Stimulated activated CD4-positive, alpha-beta T cell treated with anti-CD3 and anti-CD28 coated beads, Interleukin-4, amount 100 ng/mL, for 4 hours (primary cell): Measurements from ENCODE around the gene HERPUD1.
"Not testable (repeated sequence)": the region's sequence is repeated elsewhere in the genome, so short reads cannot be mapped to it uniquely, and the experiment has no call there.

Experiments used
- DNase-seq, 2 experiments: peaks; one replicate each; pipeline ENCODE4 v3.0.0-alpha.2; 2020

HERPUD1 gene

DNA sequence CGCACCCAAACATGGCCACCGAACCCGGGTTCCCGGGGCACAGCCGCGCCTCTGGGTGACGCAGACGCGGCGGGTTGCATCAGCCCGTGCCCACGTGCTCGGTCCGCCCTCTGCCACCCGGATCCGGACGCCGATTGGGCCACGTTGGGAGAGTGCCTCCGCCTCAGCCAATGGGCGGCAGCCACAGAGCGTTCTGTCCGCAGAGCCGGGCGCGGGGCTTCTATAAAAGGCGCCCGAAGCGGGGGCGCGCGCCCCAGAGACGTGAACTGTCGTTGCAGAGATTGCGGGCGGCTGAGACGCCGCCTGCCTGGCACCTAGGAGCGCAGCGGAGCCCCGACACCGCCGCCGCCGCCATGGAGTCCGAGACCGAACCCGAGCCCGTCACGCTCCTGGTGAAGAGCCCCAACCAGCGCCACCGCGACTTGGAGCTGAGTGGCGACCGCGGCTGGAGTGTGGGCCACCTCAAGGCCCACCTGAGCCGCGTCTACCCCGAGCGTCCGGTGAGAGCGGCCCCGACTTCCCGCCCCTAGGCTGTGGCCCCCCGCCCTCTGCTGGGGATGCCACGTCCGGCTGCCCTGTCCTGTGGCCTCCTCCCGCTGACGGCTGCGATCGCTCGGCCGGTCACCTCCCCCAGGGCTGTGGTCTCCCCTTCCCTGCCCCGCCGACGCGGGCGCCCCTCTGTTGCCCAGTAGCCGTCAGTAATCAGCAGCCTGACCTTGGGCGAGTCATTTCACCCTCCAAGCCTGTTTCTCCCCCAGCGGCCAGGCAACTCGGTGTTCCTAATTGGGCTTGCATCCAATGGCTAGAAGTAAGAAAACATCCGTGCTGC, at the start of gene HERPUD1:
HERPUD1 (plus strand) TSS at position 251 of the 829 bp plus-strand sequence; CDS start at position 354, 103 bp downstream.
- peak; percentile 99 for DNase-seq

GRCh38 chr16:56883586-56883985, 48.4 kb upstream of the HERPUD1 start:
- no peak for DNase-seq

- no peak for DNase-seq
Observed at GRCh38 chr16:56884026-56884582, 47.8 kb upstream of the HERPUD1 start.

DNA sequence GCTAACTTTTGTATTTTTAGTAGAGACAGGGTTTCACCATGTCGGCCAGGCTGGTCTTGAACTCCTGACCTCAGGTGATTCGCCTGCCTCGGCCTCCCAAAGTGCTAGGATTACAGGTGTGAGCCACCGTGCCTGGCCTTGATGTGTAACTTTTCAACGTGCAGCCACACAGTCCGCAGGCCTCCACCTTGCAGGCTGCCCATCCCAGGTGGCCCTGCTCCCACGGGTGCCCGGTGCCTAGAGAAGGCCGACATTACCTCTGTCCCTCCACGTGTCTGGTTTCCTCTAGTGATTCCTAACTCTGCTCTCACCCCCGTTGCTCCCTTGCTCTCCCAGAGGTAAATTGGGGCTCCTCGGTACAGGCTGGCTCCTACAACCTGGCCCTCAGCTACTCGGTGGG, 47.0 kb upstream of the HERPUD1 start:
- DNase-seq, result not testable (repeated sequence)

- DNase-seq, result no peak
Observed at GRCh38 chr16:56885446-56886162, 46.3 kb upstream of the HERPUD1 start.

GRCh38 chr16:56886296-56886695, 45.6 kb upstream of the HERPUD1 start:
- DNase-seq, result no peak

GRCh38 chr16:56886826-56887225, 45.1 kb upstream of the HERPUD1 start:
- no peak for DNase-seq

DNA sequence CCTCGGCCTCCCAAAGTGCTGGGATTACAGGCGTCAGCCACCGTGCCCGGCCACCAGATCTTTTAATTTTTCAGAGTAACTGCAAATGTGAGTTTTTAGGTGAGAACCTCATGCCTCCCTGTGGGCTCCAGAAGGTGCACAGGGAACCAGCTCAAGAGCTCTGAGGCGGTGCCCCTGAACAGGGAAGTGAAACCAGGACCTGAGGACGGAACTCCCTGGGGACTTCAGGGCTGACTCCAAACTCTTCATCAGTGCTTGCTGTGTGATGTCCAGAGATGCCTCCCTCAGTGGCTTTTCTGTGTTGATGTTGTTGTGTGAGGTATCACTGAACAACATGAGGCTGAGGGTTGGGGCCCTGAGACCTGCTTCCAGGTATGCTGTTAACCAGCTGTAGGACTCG, 43.1 kb upstream of the HERPUD1 start:
- DNase-seq, result no peak

- no peak for DNase-seq
Observed at GRCh38 chr16:56889206-56889605, 42.7 kb upstream of the HERPUD1 start.

DNA sequence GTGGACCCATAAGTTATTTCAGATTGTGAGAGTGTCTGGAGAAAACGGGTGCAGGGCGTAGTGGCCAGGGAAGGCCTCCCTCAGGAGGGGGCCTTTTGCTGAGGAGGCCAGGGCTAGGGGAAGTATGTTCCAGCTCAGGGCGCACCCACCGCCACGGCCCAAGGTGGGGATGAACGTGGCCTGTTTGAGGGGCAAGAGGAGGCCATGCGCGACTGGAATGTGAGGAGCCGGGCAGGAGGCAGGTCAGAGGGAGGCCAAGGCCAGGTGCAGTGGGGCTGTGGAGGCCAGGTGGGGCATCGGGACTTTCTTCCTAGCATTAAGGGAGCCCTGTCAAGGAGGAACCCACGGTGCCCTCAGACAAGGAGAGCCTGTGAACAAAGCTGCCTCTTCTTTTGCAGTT, 40.3 kb upstream of the HERPUD1 start:
- no peak for DNase-seq

DNA sequence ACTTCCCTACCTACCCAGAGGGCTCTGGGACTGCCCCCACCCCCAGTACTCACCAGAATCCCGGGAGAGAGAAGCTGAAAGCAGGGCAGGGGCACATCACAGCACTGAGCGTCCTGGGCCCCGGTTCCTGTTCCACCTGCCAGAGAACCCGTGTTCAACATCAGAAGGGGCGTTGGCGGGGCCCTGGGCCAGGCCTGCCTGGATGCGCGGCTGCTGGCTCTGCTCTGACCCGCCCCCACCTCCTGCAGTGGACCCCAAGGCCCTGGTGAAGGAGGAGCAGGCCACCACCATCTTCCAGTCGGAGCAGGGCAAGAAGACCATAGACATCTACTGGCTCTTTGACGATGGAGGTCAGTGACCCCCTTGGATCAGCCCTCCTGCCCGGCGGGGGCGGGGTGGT, 39.2 kb upstream of the HERPUD1 start:
- no peak for DNase-seq

DNA sequence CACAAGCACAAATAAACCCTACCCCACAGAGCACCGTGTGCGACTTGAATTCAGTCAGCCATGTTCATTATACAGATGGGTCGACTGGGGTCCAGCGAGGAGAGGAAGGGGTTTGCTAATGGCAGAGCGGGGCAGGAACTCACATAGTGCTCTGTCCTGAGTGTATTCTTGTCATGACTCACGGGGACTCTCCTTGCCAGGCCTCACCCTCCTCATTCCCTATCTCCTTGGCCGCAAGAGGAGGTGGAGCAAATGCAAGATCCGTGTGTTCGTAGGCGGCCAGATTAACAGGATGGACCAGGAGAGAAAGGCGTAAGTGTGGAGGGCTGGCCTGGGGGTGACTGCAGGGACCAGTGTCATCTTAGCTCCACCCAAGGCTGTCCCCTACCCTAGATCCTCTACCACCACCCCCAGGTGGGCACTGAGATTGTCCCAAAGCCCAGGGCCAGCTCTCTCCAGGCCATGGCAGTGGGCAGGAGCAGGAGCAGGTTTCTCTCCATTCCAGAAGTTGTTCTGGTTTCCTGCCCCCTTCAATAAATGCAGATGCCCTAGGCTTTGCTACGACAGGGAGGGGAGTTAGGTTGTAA, 37.5 kb upstream of the HERPUD1 start:
- no peak for DNase-seq

DNA sequence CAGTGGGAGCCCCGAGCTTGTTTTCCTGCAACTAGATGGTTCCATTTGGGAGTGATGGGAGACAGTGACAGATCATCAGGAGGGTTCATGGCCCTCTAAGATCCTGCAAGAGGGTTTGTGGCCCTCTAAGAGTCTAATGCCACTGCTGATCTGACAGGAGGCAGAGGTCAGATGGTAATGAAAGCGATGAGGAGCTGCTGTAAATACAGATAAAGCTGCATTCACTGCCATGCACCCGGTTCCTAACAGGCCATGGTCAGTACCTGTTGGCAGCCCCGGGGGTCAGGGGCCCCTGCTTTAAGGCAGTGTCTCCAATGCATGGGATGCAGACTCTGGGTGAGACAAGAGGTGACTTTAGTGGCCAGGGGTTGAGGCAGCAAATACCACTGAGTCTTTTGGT, 36.1 kb upstream of the HERPUD1 start:
- no peak for DNase-seq

- no peak for DNase-seq
Observed at GRCh38 chr16:56896244-56896643, 35.7 kb upstream of the HERPUD1 start.

DNA sequence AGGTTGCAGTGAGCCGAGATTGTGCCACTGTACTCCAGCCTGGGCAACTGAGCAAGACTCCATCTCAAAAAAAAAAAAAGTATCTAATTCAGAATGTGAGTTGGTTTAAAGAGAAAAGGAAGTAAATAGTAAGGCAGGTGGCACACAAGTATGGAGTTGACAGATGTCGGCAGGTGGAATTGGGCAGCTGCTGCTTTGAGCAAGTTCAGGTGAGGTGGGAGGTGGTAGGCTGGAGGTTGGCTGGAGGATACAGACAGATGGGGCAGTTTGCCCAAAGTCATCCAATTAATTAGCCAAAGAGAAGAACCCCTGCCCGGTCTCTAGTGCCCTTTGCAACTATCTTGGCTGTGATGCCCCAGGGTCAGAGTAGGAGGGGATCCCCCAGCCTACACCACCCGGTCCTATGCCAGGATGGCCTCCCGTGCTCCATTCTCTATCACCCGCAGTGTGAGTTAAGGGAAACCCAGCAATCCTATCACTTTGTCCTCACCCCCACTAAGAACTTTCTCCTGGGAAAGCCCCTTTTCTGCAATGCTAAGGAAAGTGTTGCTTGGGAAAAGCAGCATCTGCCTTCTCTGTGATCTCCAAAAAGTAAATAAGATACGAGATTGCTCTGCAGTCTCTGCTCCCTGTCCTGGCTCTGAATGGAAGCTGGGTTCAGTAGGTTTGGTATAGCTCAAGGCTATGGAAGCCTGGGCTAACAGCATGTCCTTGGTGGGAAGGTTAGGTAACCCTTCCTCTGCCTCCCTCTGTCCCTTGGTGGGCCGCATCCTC, 34.7 kb upstream of the HERPUD1 start:
- no peak for DNase-seq

- DNase-seq, result no peak
Observed at GRCh38 chr16:56898847-56899246, 33.1 kb upstream of the HERPUD1 start.

- DNase-seq, result no peak
Observed at GRCh38 chr16:56903866-56904265, 28.1 kb upstream of the HERPUD1 start.

GRCh38 chr16:56907401-56907800, 24.5 kb upstream of the HERPUD1 start:
- DNase-seq, result no peak

DNA sequence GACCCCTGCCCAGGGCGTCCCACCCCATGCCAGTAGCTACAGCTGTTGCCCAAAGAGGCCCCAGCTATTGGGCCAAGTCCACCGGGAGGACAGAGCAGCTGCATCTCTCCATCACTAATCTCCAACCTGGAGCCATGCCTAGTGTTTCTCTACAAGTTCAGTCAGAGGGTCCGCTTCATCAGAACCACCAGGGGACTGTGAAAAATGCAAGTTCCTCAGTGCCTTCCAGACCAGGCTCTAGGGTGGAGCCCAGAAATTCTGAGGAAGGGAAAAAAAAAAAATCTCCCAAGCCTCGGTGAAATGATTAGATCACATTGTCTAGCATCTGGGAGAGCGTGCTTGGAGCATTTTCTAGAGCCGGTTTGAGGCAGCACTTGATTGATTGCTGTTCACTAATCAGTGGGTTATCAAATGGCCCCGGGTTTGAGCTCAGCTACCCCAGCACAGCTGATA, 22.4 kb upstream of the HERPUD1 start:
- no peak for DNase-seq

DNA sequence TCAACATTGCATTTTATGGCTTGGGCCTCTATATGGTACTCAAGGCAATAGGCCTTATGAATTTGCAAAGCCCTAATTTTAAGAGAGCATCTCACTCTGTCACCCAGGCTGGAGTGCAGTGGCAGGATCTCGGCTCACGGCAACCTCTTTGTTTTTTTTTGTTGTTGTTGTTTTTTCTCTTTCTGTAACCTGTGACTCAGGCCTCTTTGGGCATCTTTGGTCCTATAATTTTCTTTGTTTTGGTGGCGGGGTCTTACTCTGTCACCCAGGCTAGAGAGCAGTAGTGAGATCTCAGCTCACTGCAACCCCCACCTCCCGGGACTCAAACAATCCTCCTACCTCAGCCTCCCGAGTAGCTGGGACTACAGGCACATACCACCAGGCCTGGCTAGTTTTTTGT, 21.8 kb upstream of the HERPUD1 start:
- no peak for DNase-seq

- no peak for DNase-seq
Observed at GRCh38 chr16:56910654-56911539, 21.0 kb upstream of the HERPUD1 start.
